ENCODE measurements around the gene PRKCZ. TPM values are rescaled to one million over a fixed set of nuclear protein-coding genes. Genes with fewer than 3 reads are reported as not detected.

The PRKCZ gene
- total RNA-seq, 1 donor from 2014 or later: 1.3 TPM

- intact Hi-C loops (cut with DNase I): no loop called here
- no peak for DNase-seq (ENCODE audit: low spot score in 2 of 2)
- H3K9me3 ChIP-seq: peaks cover 19% of the 10 kb centered on the region in 2 donors
- no peaks in the 10 kb centered on the region for H3K36me3 ChIP-seq
- no peak overlapping the region for H3K4me3 ChIP-seq
- TF ChIP-seq, protein P1, sequence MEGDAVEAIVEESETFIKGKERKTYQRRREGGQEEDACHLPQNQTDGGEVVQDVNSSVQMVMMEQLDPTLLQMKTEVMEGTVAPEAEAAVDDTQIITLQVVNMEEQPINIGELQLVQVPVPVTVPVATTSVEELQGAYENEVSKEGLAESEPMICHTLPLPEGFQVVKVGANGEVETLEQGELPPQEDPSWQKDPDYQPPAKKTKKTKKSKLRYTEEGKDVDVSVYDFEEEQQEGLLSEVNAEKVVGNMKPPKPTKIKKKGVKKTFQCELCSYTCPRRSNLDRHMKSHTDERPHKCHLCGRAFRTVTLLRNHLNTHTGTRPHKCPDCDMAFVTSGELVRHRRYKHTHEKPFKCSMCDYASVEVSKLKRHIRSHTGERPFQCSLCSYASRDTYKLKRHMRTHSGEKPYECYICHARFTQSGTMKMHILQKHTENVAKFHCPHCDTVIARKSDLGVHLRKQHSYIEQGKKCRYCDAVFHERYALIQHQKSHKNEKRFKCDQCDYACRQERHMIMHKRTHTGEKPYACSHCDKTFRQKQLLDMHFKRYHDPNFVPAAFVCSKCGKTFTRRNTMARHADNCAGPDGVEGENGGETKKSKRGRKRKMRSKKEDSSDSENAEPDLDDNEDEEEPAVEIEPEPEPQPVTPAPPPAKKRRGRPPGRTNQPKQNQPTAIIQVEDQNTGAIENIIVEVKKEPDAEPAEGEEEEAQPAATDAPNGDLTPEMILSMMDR (IDR thresholded peaks at IDR 0.05): no peak
- no peaks in the 10 kb centered on the region for H3K4me1 ChIP-seq
- no peaks in the 10 kb centered on the region for H3K27me3 ChIP-seq
- no peak overlapping the region for H3K27ac ChIP-seq
These were observed 31.2 kb downstream of the PRKCZ start for GRCh38 chr1:2081326-2081885.

- Histone ChIP-seq H3K4me3 (no peak overlapping the region), H3K9me3 (peaks cover 19% of the 10 kb centered on the region in 2 donors), H3K36me3 (no peaks in the 10 kb centered on the region), H3K27me3 (no peaks in the 10 kb centered on the region), H3K4me1 (no peaks in the 10 kb centered on the region), H3K27ac (no peak overlapping the region)
- DNase-seq (ENCODE audit: low spot score in 2 of 2): no peak
- intact Hi-C loops (cut with DNase I): no loop called here
- TF ChIP-seq, protein P1 (IDR thresholded peaks at IDR 0.05): no peak
These were observed 31.9 kb downstream of the PRKCZ start for GRCh38 chr1:2082064-2082463.

- Histone ChIP-seq H3K9me3 (peaks cover 9% of the 10 kb centered on the region in 2 donors), H3K27ac (no peak overlapping the region), H3K4me3 (no peak overlapping the region), H3K36me3 (no peaks in the 10 kb centered on the region), H3K27me3 (no peaks in the 10 kb centered on the region), H3K4me1 (no peaks in the 10 kb centered on the region)
- intact Hi-C loops (cut with DNase I): no loop called here
- no peak for DNase-seq (ENCODE audit: low spot score in 2 of 2)
- TF ChIP-seq, protein P1 (IDR thresholded peaks at IDR 0.05): no peak
These were observed 33.5 kb downstream of the PRKCZ start for GRCh38 chr1:2083666-2084065.

DNA sequence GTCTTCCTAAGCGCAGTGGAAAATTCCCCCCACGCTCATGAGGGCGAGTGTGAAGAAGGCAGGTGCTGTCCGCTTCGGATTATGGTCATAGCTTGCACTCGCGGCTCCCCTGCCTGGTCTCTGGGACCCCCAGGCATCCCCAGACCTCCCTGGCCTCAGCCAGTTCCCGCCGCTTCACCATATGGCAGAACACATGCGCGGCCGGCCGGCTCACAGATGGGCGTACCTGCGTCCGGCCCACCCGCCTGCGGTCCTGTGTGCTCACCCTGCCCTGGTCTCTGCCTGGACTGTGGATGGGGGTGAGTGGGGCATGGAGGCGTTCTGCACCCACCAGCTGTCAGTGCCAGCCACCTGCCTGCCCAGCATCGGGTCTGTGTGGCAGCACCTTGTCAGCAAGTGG lies 34.1 kb downstream of the PRKCZ start:
- Histone ChIP-seq H3K4me3 (no peak overlapping the region), H3K4me1 (no peaks in the 10 kb centered on the region), H3K36me3 (no peaks in the 10 kb centered on the region), H3K9me3 (peaks cover 4 to 6% of the 10 kb centered on the region in 2 donors), H3K27ac (no peak overlapping the region), H3K27me3 (no peaks in the 10 kb centered on the region)
- TF ChIP-seq, protein P1 (IDR thresholded peaks at IDR 0.05): no peak
- DNase-seq (ENCODE audit: low spot score in 2 of 2): no peak
- intact Hi-C loops (cut with DNase I): no loop called here

- Histone ChIP-seq H3K4me1 (no peaks in the 10 kb centered on the region), H3K9me3 (no peaks in the 10 kb centered on the region), H3K27me3 (no peaks in the 10 kb centered on the region), H3K27ac (no peak overlapping the region), H3K4me3 (no peak overlapping the region), H3K36me3 (no peaks in the 10 kb centered on the region)
- intact Hi-C loops (cut with DNase I): no loop called here
- TF ChIP-seq, protein P1 (IDR thresholded peaks at IDR 0.05): no peak
- no peak for DNase-seq (ENCODE audit: low spot score in 2 of 2)
These were observed 34.9 kb downstream of the PRKCZ start for GRCh38 chr1:2085080-2085479.

Measured in ascending aorta (tissue), 2 donors.